Sigmoid colon (tissue), 4 donors: ENCODE measurements around the gene INO80B.
"Not testable (repeated sequence)": the region's sequence is repeated elsewhere in the genome, so short reads cannot be mapped to it uniquely, and the experiment has no call there.

ENCODE experiments used
- CTCF ChIP-seq, 4 experiments: fragments of 450-650 bp in 3 of 4; fragments of 200-600 bp in 1 of 4; IDR thresholded peaks; one replicate each; pipeline ENCODE4 v1.5.1; 2016 to 2019; ENCODE audit warnings: antibody characterized with exemption in 4 of 4, mild to moderate bottlenecking in 3 of 4, moderate library complexity in 2 of 4
- EP300 ChIP-seq, 4 donors: sonication (generic); formaldehyde crosslinking; IDR thresholded peaks; one replicate each; pipeline ENCODE4 v1.6.1; 2017; ENCODE audit warnings: antibody characterized with exemption in 4 of 4
- POLR2A ChIP-seq, 2 donors: fragments of 450-650 bp; IDR thresholded peaks; one replicate each; pipeline ENCODE4 v1.6.1; 2016; ENCODE audit warnings: antibody characterized with exemption in 2 of 2, mild to moderate bottlenecking in 2 of 2, moderate library complexity in 2 of 2
- POLR2AphosphoS5 ChIP-seq, 4 donors: sonication (generic); formaldehyde crosslinking; IDR thresholded peaks; one replicate each; pipeline ENCODE4 v1.6.1; 2017; ENCODE audit warnings: antibody characterized with exemption in 4 of 4

GRCh38 chr2:74460187-74460586, 5.3 kb downstream of the INO80B start:
- TF ChIP-seq POLR2AphosphoS5, CTCF, POLR2A, EP300 (IDR thresholded peaks at IDR 0.05): not testable (repeated sequence)
